ENCODE results near the gene SLC12A4.

SLC12A4 gene

DNA sequence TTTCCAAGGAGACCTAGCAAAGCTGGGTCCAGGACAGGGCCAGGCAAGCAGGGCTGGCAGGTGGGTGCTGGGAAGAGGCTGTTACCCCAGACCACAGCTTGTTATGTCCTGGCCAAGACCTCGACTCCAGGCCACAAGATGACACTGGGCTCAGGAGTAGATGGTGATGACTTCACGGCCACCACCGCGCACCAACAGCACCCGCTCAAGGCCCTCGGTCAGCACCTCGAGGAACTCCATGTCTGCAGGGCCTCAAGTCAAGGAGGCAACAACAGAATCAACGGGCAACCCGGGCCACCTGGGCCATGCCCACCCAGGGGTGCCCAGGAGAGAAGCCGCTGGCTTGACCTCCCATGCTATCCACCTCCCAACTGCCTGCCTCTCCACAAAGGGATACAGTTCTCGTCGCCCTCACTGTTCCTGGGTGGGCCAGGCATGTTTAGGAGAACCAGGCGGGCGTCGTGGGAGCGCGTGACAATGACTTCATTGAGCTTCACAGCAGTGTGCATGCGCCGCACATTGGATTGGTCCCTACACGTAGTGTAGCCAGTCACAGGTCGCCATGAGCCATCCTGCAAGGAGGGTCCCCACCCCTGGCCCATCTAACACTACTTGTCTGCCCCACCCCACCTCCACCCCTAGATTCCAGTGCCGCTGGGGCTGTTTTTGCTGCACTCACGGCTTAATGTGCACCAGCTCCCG lies 23.6 kb downstream of the SLC12A4 start:
- TF ChIP-seq, protein P1, sequence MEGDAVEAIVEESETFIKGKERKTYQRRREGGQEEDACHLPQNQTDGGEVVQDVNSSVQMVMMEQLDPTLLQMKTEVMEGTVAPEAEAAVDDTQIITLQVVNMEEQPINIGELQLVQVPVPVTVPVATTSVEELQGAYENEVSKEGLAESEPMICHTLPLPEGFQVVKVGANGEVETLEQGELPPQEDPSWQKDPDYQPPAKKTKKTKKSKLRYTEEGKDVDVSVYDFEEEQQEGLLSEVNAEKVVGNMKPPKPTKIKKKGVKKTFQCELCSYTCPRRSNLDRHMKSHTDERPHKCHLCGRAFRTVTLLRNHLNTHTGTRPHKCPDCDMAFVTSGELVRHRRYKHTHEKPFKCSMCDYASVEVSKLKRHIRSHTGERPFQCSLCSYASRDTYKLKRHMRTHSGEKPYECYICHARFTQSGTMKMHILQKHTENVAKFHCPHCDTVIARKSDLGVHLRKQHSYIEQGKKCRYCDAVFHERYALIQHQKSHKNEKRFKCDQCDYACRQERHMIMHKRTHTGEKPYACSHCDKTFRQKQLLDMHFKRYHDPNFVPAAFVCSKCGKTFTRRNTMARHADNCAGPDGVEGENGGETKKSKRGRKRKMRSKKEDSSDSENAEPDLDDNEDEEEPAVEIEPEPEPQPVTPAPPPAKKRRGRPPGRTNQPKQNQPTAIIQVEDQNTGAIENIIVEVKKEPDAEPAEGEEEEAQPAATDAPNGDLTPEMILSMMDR (IDR thresholded peaks at IDR 0.05; ENCODE audit: low read depth, low read length, missing control alignments): no peak
- no peak overlapping the region for H3K4me3 ChIP-seq (ENCODE audit: low read depth, low read length)
- DNase-seq (ENCODE audit: low read depth): no peak

- H3K4me3 ChIP-seq (ENCODE audit: low read depth, low read length): no peak within 1 kb of the TSS
- DNase-seq (ENCODE audit: low read depth): no peak
These were observed 24.6 kb downstream of the SLC12A4 start, which contains the start of gene LCAT for GRCh38 chr16:67943619-67944504. Gene LCAT, minus strand, starts transcription at chr16:67944120. Its CDS starts 19 bp downstream, at chr16:67944101.

DNA sequence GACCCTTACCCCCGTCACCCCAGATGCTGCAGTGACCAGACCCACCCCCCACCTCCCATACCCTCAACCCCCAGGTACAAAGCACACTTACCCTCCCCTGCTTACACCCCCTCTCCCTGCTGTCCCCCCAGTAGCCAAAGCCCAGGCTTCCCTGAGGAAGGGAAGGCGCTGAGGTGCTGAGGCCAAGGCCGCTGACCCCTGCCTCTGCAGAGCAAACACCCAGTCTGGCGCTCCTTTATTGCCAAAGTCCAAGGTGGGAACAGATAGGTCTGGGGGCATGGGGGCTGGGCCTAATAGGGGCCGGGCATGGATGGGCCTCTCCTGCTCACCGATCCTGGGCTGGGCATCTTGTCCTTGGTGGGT lies 25.2 kb downstream of the SLC12A4 start:
- TF ChIP-seq, protein P1 (IDR thresholded peaks at IDR 0.05; ENCODE audit: low read depth, low read length, missing control alignments): no peak
- DNase-seq (ENCODE audit: low read depth): no peak
- H3K4me3 ChIP-seq (ENCODE audit: low read depth, low read length): no peak overlapping the region

More at GRCh38 chr16:67943619-67944504, 24.6 kb downstream of the SLC12A4 start, which contains the start of gene LCAT:
- TF ChIP-seq, protein P1 (IDR thresholded peaks at IDR 0.05; ENCODE audit: low read depth, low read length, missing control alignments): no peak

DNA sequence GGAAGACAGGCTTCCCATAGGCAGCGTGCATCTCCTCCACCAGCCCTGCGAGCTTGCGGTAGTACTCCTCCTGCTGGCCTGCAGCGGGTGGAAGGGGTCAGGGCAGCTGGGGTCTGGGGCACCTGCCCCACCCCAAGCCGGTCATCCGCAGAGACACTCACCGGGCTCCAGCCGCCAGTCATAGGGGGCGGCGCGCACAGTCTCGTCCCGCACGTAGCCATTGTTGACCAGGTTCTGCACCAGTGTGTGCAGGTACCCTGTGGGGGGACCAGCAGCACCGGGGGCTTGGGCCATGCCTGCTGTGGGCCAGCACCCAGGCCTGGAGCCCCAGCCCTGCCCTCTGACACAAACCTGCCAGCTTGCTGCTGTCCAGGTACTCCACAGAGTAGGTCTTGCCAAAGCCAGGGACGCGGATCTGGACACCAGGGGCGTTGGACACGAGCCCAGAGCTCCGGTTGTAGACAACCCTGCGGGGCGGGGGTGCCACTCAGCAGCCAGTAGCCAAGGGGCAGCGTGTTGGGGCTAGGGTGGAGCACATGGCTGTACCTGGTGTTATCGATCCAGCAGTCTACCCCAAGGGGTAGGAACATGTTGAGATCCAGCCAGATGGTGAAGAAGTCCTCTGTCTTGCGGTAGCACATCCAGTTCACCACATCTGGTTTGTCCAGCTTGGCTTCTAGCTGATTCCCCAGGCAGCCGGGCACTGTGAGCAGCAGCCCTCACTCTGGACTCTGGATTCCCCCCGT lies 25.8 kb downstream of the SLC12A4 start:
- TF ChIP-seq, protein P1 (IDR thresholded peaks at IDR 0.05; ENCODE audit: low read depth, low read length, missing control alignments): no peak
- DNase-seq (ENCODE audit: low read depth): no peak
- no peak overlapping the region for H3K4me3 ChIP-seq (ENCODE audit: low read depth, low read length)

DNA sequence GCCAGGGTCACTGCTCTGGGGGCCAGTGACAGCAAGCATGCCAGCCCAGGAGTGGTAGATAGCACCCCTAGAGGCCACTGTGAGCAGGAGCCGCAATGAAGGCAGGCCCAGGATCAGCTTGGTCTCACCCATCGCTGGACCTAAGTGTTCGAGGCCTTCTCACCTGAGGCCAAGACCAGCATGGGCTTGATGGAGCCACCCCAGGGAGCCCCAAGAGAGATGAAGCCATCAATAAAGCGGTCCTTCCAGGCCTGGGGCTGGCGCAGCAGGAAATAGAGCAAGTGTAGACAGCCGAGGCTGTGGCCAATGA lies 26.3 kb downstream of the SLC12A4 start:
- DNase-seq (ENCODE audit: low read depth): no peak
- no peak overlapping the region for H3K4me3 ChIP-seq (ENCODE audit: low read depth, low read length)
- TF ChIP-seq, protein P1 (IDR thresholded peaks at IDR 0.05; ENCODE audit: low read depth, low read length, missing control alignments): peak; percentile 93

DNA sequence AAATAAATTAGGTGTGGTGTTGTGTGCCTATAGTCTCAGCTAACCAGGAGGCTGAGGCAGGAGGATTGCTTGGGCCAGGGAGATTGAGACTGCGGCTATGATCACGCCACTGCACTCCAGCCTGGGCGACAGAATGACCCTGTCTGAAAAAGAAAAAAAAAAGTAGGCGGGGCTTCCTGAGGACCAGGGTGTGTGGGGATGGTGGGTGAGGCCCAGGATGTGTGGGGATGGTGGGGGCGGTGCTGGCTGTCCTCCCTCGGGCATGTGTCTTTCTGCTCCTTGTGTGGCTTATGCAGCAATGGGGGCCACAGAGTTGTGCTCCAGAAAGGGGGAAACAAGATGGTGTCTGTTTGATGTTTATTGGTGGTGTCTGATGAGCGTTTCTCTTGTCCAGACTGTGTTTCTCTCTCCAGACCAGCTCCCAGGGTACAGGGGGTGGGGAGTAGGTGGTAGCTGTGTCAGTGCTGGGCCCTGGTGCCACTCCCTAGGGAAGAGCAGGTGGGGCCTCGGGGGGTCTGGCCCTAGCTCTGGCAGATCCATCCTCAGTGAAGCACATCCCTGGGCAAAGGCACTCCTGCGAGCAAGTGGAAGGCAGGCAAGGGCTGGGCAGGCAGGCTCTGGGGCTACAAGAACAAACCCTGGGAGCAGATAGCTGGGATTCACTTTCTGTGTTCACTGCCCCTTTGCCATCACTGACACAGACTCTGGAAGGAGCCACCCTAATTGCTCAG lies 26.8 kb downstream of the SLC12A4 start:
- no peak overlapping the region for H3K4me3 ChIP-seq (ENCODE audit: low read depth, low read length)
- DNase-seq (ENCODE audit: low read depth): no peak
- TF ChIP-seq, protein P1 (IDR thresholded peaks at IDR 0.05; ENCODE audit: low read depth, low read length, missing control alignments): no peak
